Hepatocyte (in vitro differentiated cells): Measurements from ENCODE around the gene IGF2BP1. TPM values are rescaled to one million over a fixed set of nuclear protein-coding genes. Genes with fewer than 3 reads are reported as not detected.

ENCODE experiments used
- DNase-seq: peaks from one replicate; pipeline ENCODE4 v3.0.0-alpha.2; 2016; ENCODE audit warnings: low spot score
- H2AFZ ChIP-seq: fragments of 200-600 bp; sonication (generic); 2 replicates; pipeline ENCODE4 v1.6.0; 2016; ENCODE audit warnings: antibody characterized with exemption, mild to moderate bottlenecking
- H3K27ac ChIP-seq: fragments of 200-600 bp; sonication (generic); 2 replicates; pipeline ENCODE4 v1.5.1; 2016; ENCODE audit warnings: mild to moderate bottlenecking
- H3K27me3 ChIP-seq: fragments of 200-600 bp; sonication (generic); 2 replicates; pipeline ENCODE4 v1.6.1; 2016
- H3K36me3 ChIP-seq: fragments of 200-600 bp; sonication (generic); replicated peaks from 2 replicates; pipeline ENCODE4 v1.5.1; 2016; ENCODE audit warnings: low read depth; ENCODE audit not compliant: insufficient read depth
- H3K4me1 ChIP-seq: fragments of 200-600 bp; sonication (generic); 2 replicates; pipeline ENCODE4 v1.5.1; 2016; ENCODE audit warnings: mild to moderate bottlenecking, moderate library complexity; ENCODE audit not compliant: insufficient read depth
- H3K4me2 ChIP-seq: fragments of 200-600 bp; sonication (generic); 2 replicates; pipeline ENCODE4 v1.6.0; 2016
- H3K4me3 ChIP-seq: fragments of 200-600 bp; sonication (generic); 2 replicates; pipeline ENCODE4 v1.5.1; 2016; ENCODE audit warnings: mild to moderate bottlenecking
- H3K79me2 ChIP-seq: fragments of 200-600 bp; sonication (generic); 2 replicates; pipeline ENCODE4 v1.6.0; 2017; ENCODE audit warnings: mild to moderate bottlenecking
- H3K9me2 ChIP-seq: fragments of 200-600 bp; sonication (generic); replicated peaks from 2 replicates; pipeline ENCODE4 v1.6.0; 2017; ENCODE audit warnings: mild to moderate bottlenecking; ENCODE audit not compliant: insufficient read depth
- H3K9me3 ChIP-seq: fragments of 200-600 bp; sonication (generic); 2 replicates; pipeline ENCODE4 v1.5.1; 2016; ENCODE audit warnings: low read depth, mild to moderate bottlenecking
- H4K20me1 ChIP-seq: fragments of 200-600 bp; sonication (generic); 2 replicates; pipeline ENCODE4 v1.6.0; 2016; ENCODE audit warnings: mild to moderate bottlenecking; ENCODE audit not compliant: insufficient read depth, poor library complexity, severe bottlenecking
- CTCF ChIP-seq: fragments of 200-600 bp; sonication (generic); IDR thresholded peaks from 2 replicates; pipeline ENCODE4 v1.5.1; 2016; ENCODE audit warnings: antibody characterized with exemption, mild to moderate bottlenecking; ENCODE audit not compliant: poor library complexity
- EZH2 ChIP-seq: fragments of 200-600 bp; sonication (generic); IDR thresholded peaks from 2 replicates; pipeline ENCODE4 v1.6.1; 2016; ENCODE audit warnings: antibody characterized with exemption, mild to moderate bottlenecking, borderline replicate concordance
- EZH2phosphoT487 ChIP-seq: fragments of 200-600 bp; sonication (generic); IDR thresholded peaks from one replicate; pipeline ENCODE4 v1.6.1; 2018; ENCODE audit warnings: antibody characterized with exemption, mild to moderate bottlenecking, low read depth, moderate library complexity; ENCODE audit not compliant: unreplicated experiment, severe bottlenecking
- WGBS: methylation state at CpG from one replicate; pipeline ENCODE4 v1.1.6; 2016; ENCODE audit warnings: low lambda C conversion rate; ENCODE audit errors: missing lambda C conversion rate; 5-methylcytosine and 5-hydroxymethylcytosine counted together
- polyA plus RNA-seq: library from polyadenylated mRNA; unstranded; fragments of >200 nt; fragmentation: Nextera tagmentation; extraction: Ambion mirVana; gene quantifications from 2 replicates; pipeline ENCODE4 v1.2.1, GENCODE V29; 2016
- total RNA-seq: library from RNA; depleted of rRNA; stranded (reverse); fragments of >200 nt; gene quantifications from 2 replicates; pipeline ENCODE4 v1.2.3, GENCODE V29; 2014

Gene IGF2BP1
- total and polyA plus RNA-seq, 2 experiments from 2014 or later: 40.7 to 50.0 TPM

- Histone ChIP-seq H3K4me1 (peaks cover 22% of the 10 kb centered on the region), H3K79me2 (no peaks in the 10 kb centered on the region), H3K9me3 (no peaks in the 10 kb centered on the region), H3K27ac (no peak overlapping the region), H2AFZ (no peak overlapping the region), H3K36me3 (no peaks in the 10 kb centered on the region), H3K4me2 (no peak overlapping the region), H4K20me1 (no peaks in the 10 kb centered on the region), H3K4me3 (no peak overlapping the region), H3K27me3 (no peaks in the 10 kb centered on the region), H3K9me2 (no peaks in the 10 kb centered on the region)
- no peak for DNase-seq
- WGBS: 56% methylated on average over 3 of the region's 3 CpGs
- TF ChIP-seq EZH2 (no peak), CTCF (no peak), EZH2phosphoT487 (no peak)
Measured at GRCh38 chr17:48973806-48974205, 23.4 kb upstream of the IGF2BP1 start.

GRCh38 chr17:48981927-48982539 is 15.2 kb upstream of the IGF2BP1 start:
- Histone ChIP-seq H3K27ac (no peak overlapping the region), H3K4me3 (no peak overlapping the region), H2AFZ (no peak overlapping the region), H3K9me3 (no peaks in the 10 kb centered on the region), H4K20me1 (no peaks in the 10 kb centered on the region), H3K27me3 (no peaks in the 10 kb centered on the region), H3K9me2 (no peaks in the 10 kb centered on the region), H3K79me2 (no peaks in the 10 kb centered on the region), H3K36me3 (no peaks in the 10 kb centered on the region), H3K4me2 (no peak overlapping the region), H3K4me1 (no peaks in the 10 kb centered on the region)
- TF ChIP-seq CTCF: no peak
- no peak for DNase-seq
- 78% methylated on average over 3 of the region's 3 CpGs for WGBS

DNA sequence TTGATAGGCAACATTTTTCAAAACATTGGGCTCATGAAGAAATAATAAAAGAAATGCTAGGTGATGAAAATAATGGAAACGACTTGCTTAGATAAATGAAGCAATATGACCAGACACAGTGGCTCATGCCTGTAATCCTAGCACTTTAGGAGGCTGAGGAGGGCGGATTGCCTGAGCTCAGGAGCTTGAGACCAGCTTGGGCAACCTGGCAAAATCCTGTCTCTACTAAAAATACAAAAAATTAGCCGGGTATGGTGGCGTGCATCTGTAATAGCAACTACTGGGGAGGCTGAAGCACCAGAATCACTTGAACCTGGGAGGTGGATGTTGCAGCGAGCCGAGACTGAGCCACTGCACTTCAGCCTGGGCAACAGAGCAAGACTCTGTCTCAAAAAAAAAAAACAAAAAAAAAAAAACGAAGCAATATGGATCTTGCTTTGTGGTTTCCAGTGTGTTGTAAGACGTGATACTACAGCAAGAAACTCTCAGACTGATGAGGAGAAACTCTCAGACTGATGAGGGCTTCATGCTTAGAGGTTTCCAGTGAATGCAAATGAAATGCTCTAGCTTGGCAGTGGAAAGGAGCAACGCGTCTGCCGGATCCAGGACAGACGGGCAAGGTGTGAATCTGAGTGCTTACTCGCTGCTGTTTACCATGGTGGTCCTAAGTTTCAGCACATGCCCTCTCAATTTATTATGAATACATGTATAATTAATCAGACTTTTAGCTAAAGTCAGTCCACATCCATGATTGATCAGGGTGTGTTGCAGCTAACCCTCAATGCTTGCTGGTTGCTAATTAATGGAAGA is 11.5 kb upstream of the IGF2BP1 start:
- Histone ChIP-seq H3K4me1 (no peaks in the 10 kb centered on the region), H3K4me3 (no peak overlapping the region), H3K9me3 (no peaks in the 10 kb centered on the region), H4K20me1 (no peaks in the 10 kb centered on the region), H3K79me2 (no peaks in the 10 kb centered on the region), H3K27me3 (peaks cover 3% of the 10 kb centered on the region), H2AFZ (no peak overlapping the region), H3K4me2 (no peak overlapping the region), H3K36me3 (no peaks in the 10 kb centered on the region), H3K27ac (no peak overlapping the region), H3K9me2 (no peaks in the 10 kb centered on the region)
- TF ChIP-seq EZH2phosphoT487: no peak
- TF ChIP-seq CTCF: no peak
- no peak for TF ChIP-seq EZH2
- DNase-seq: no peak
- 86% methylated on average over 13 of the region's 13 CpGs for WGBS
